Measurements from ENCODE around the gene MED31.
"Not testable (repeated sequence)": the region's sequence is repeated elsewhere in the genome, so short reads cannot be mapped to it uniquely, and the experiment has no call there.

- not testable (repeated sequence) for TF ChIP-seq CTCF, POLR2A (IDR thresholded peaks at IDR 0.05)
Observed at GRCh38 chr17:6691958-6692357, 40.6 kb upstream of the MED31 start.

Measured in thyroid gland (tissue), 4 donors.